ENCODE results near the gene MAEA. TPM values are rescaled to one million over a fixed set of nuclear protein-coding genes. Genes with fewer than 3 reads are reported as not detected.

MAEA gene
- total and polyA plus RNA-seq, 4 experiments from 2014 or later = 54.1 to 106 (median 85.8) TPM

GRCh38 chr4:1255699-1256098, 34.0 kb upstream of the MAEA start:
- no peaks in the 10 kb centered on the region for H3K27me3 Mint-ChIP-seq
- DNase-seq = no peak
- POLR2A ChIA-PET (ENCODE audit: partially characterized antibody) = no interaction called here
- H3K36me3 Mint-ChIP-seq = peaks cover 0 to 4% of the 10 kb centered on the region in 2 donors
- H3K9me3 ChIP-seq (ENCODE audit: control insufficient read depth in 1 of 2, low read length in 2 of 2) = no peaks in the 10 kb centered on the region
- CTCF ChIA-PET (ENCODE audit: partially characterized antibody) = interaction anchor here (1.2 kb wide), 1 partner anchor 89 kb away, joined by 3 read pairs; no protein-coding TSS in a partner anchor
- H3K4me3 ChIP-seq (ENCODE audit: low read length in 2 of 2) = no peak overlapping the region
- peak overlapping the region in 3 of 8 donors; percentile 18 to 54 (median 48) for H3K4me3 Mint-ChIP-seq
- intact Hi-C loops (cut with micrococcal nuclease) = no loop called here
- H3K27me3 ChIP-seq (ENCODE audit: insufficient read depth, low read length) = no peaks in the 10 kb centered on the region
- H3K9me3 Mint-ChIP-seq = peaks cover 0 to 8% (median 1%) of the 10 kb centered on the region in 8 donors
- H3K4me1 Mint-ChIP-seq = peaks cover 48 to 86% (median 61%) of the 10 kb centered on the region in 4 donors
- H3K4me1 ChIP-seq (ENCODE audit: insufficient read depth, low read length) = peaks cover 47% of the 10 kb centered on the region
- peak overlapping the region; percentile 74 to 99 (median 90) for H3K27ac Mint-ChIP-seq
- peak overlapping the region; percentile 7 for H3K27ac ChIP-seq (ENCODE audit: low read depth, low read length)
- no peaks in the 10 kb centered on the region for H3K36me3 ChIP-seq (ENCODE audit: insufficient read depth, low read length)

GRCh38 chr4:1258457-1258856, 31.2 kb upstream of the MAEA start:
- peaks cover 29 to 69% (median 44%) of the 10 kb centered on the region in 4 donors for H3K4me1 Mint-ChIP-seq
- peaks cover 23% of the 10 kb centered on the region for H3K4me1 ChIP-seq (ENCODE audit: insufficient read depth, low read length)
- no peak overlapping the region for H3K4me3 ChIP-seq (ENCODE audit: low read length in 2 of 2)
- ChIA-PET POLR2A (ENCODE audit: partially characterized antibody) (interaction anchor here (0.8 to 2.8 kb wide), 2 partner anchors 9 to 41 kb away, joined by 3 to 16 read pairs; partner anchors contain the start of gene CTBP1), CTCF (ENCODE audit: partially characterized antibody) (interaction anchor here (4.1 kb wide), 1 partner anchor 10 kb away, joined by 24 read pairs; no protein-coding TSS in a partner anchor)
- H3K9me3 Mint-ChIP-seq = peaks cover 0 to 8% (median 1%) of the 10 kb centered on the region in 8 donors
- no peak for DNase-seq
- H3K36me3 ChIP-seq (ENCODE audit: insufficient read depth, low read length) = no peaks in the 10 kb centered on the region
- H3K27ac ChIP-seq (ENCODE audit: low read depth, low read length) = no peak overlapping the region
- H3K9me3 ChIP-seq (ENCODE audit: control insufficient read depth in 1 of 2, low read length in 2 of 2) = no peaks in the 10 kb centered on the region
- no peak overlapping the region for H3K4me3 Mint-ChIP-seq
- intact Hi-C loops (cut with micrococcal nuclease) = no loop called here
- peak overlapping the region in 1 of 7 donors; percentile 71 for H3K27ac Mint-ChIP-seq
- no peaks in the 10 kb centered on the region for H3K27me3 ChIP-seq (ENCODE audit: insufficient read depth, low read length)
- no peaks in the 10 kb centered on the region for H3K36me3 Mint-ChIP-seq
- no peaks in the 10 kb centered on the region for H3K27me3 Mint-ChIP-seq

- Mint-ChIP-seq H3K36me3 (no peaks in the 10 kb centered on the region), H3K27me3 (no peaks in the 10 kb centered on the region), H3K9me3 (peaks cover 0 to 8% (median 1%) of the 10 kb centered on the region in 8 donors), H3K4me1 (peaks cover 15 to 54% (median 30%) of the 10 kb centered on the region in 4 donors), H3K4me3 (no peak overlapping the region), H3K27ac (peak overlapping the region in 2 of 7 donors; percentile 17 to 60)
- Histone ChIP-seq H3K4me3 (ENCODE audit: low read length in 2 of 2) (no peak overlapping the region), H3K27me3 (ENCODE audit: insufficient read depth, low read length) (no peaks in the 10 kb centered on the region), H3K27ac (ENCODE audit: low read depth, low read length) (no peak overlapping the region), H3K36me3 (ENCODE audit: insufficient read depth, low read length) (no peaks in the 10 kb centered on the region), H3K9me3 (ENCODE audit: control insufficient read depth in 1 of 2, low read length in 2 of 2) (no peaks in the 10 kb centered on the region), H3K4me1 (ENCODE audit: insufficient read depth, low read length) (peaks cover 8% of the 10 kb centered on the region)
- ChIA-PET POLR2A (ENCODE audit: partially characterized antibody) (interaction anchor here (2.8 kb wide), 1 partner anchor 11 kb away, joined by 16 read pairs; the partner anchor contains the start of gene CTBP1), CTCF (ENCODE audit: partially characterized antibody) (interaction anchor here (1.0 to 4.1 kb wide), 2 partner anchors 8 to 86 kb away, joined by 3 to 24 read pairs; no protein-coding TSS in a partner anchor)
- intact Hi-C loops (cut with micrococcal nuclease) = loop anchor here (10.0 kb wide), 1 partner anchor 1015 kb away; no protein-coding TSS in a partner anchor
- no peak for DNase-seq
Observed at GRCh38 chr4:1259966-1260365, 29.7 kb upstream of the MAEA start.

GRCh38 chr4:1260418-1261106, 29.1 kb upstream of the MAEA start:
- Histone ChIP-seq H3K4me1 (ENCODE audit: insufficient read depth, low read length) (peaks cover 2% of the 10 kb centered on the region), H3K27me3 (ENCODE audit: insufficient read depth, low read length) (no peaks in the 10 kb centered on the region), H3K4me3 (ENCODE audit: low read length in 2 of 2) (no peak overlapping the region), H3K27ac (ENCODE audit: low read depth, low read length) (no peak overlapping the region), H3K36me3 (ENCODE audit: insufficient read depth, low read length) (no peaks in the 10 kb centered on the region), H3K9me3 (ENCODE audit: control insufficient read depth in 1 of 2, low read length in 2 of 2) (no peaks in the 10 kb centered on the region)
- H3K9me3 Mint-ChIP-seq = peaks cover 0 to 8% (median 1%) of the 10 kb centered on the region in 8 donors
- intact Hi-C loops (cut with micrococcal nuclease) = loop anchor here (10.0 kb wide), 1 partner anchor 1016 kb away; no protein-coding TSS in a partner anchor
- no peaks in the 10 kb centered on the region for H3K27me3 Mint-ChIP-seq
- ChIA-PET CTCF (ENCODE audit: partially characterized antibody) (no interaction called here), POLR2A (ENCODE audit: partially characterized antibody) (no interaction called here)
- H3K4me1 Mint-ChIP-seq = peaks cover 14 to 48% (median 27%) of the 10 kb centered on the region in 4 donors
- no peaks in the 10 kb centered on the region for H3K36me3 Mint-ChIP-seq
- peak overlapping the region in 1 of 8 donors; percentile 32 for H3K4me3 Mint-ChIP-seq
- DNase-seq = no peak
- peak overlapping the region in 3 of 7 donors; percentile 4 to 37 (median 37) for H3K27ac Mint-ChIP-seq

GRCh38 chr4:1261107-1261928, 28.4 kb upstream of the MAEA start:
- Mint-ChIP-seq H3K4me1 (peaks cover 9 to 43% (median 21%) of the 10 kb centered on the region in 4 donors), H3K27ac (peak overlapping the region in 1 of 7 donors; percentile 43), H3K27me3 (no peaks in the 10 kb centered on the region), H3K9me3 (peaks cover 0 to 8% (median 1%) of the 10 kb centered on the region in 8 donors), H3K4me3 (no peak overlapping the region), H3K36me3 (no peaks in the 10 kb centered on the region)
- H3K27ac ChIP-seq (ENCODE audit: low read depth, low read length) = no peak overlapping the region
- no peaks in the 10 kb centered on the region for H3K36me3 ChIP-seq (ENCODE audit: insufficient read depth, low read length)
- intact Hi-C loops (cut with micrococcal nuclease) = loop anchor here (10.0 kb wide), 1 partner anchor 1017 kb away; no protein-coding TSS in a partner anchor
- no peaks in the 10 kb centered on the region for H3K27me3 ChIP-seq (ENCODE audit: insufficient read depth, low read length)
- ChIA-PET CTCF (ENCODE audit: partially characterized antibody) (no interaction called here), POLR2A (ENCODE audit: partially characterized antibody) (interaction anchor here (1.0 kb wide), 1 partner anchor 13 kb away, joined by 3 read pairs; no protein-coding TSS in a partner anchor)
- H3K4me3 ChIP-seq (ENCODE audit: low read length in 2 of 2) = no peak overlapping the region
- H3K9me3 ChIP-seq (ENCODE audit: control insufficient read depth in 1 of 2, low read length in 2 of 2) = no peaks in the 10 kb centered on the region
- no peaks in the 10 kb centered on the region for H3K4me1 ChIP-seq (ENCODE audit: insufficient read depth, low read length)
- DNase-seq = no peak

- CTCF ChIA-PET (ENCODE audit: partially characterized antibody) = interaction anchor here (0.8 to 6.1 kb wide), 6 partner anchors 11 to 135 kb away, joined by 3 to 109 read pairs (median 14); partner anchors contain the start of gene SPON2
- Histone ChIP-seq H3K27me3 (ENCODE audit: insufficient read depth, low read length) (no peaks in the 10 kb centered on the region), H3K4me1 (ENCODE audit: insufficient read depth, low read length) (peaks cover 12% of the 10 kb centered on the region), H3K27ac (ENCODE audit: low read depth, low read length) (no peak overlapping the region), H3K9me3 (ENCODE audit: control insufficient read depth in 1 of 2, low read length in 2 of 2) (no peaks in the 10 kb centered on the region), H3K4me3 (ENCODE audit: low read length in 2 of 2) (no peak overlapping the region), H3K36me3 (ENCODE audit: insufficient read depth, low read length) (no peaks in the 10 kb centered on the region)
- intact Hi-C loops (cut with micrococcal nuclease) = loop anchor here (5.0 to 10.0 kb wide), 2 partner anchors 82 to 1020 kb away; partner anchors contain the start of gene UVSSA
- H3K9me3 Mint-ChIP-seq = peaks cover 0 to 5% (median 0%) of the 10 kb centered on the region in 8 donors
- H3K4me3 Mint-ChIP-seq = no peak overlapping the region
- no peaks in the 10 kb centered on the region for H3K27me3 Mint-ChIP-seq
- DNase-seq = no peak
- H3K27ac Mint-ChIP-seq = peak overlapping the region in 2 of 7 donors; percentile 42 to 65
- POLR2A ChIA-PET (ENCODE audit: partially characterized antibody) = interaction anchor here (6.2 kb wide), 1 partner anchor 16 kb away, joined by 61 read pairs; the partner anchor contains the start of gene CTBP1
- peaks cover 16 to 37% (median 22%) of the 10 kb centered on the region in 4 donors for H3K4me1 Mint-ChIP-seq
- no peaks in the 10 kb centered on the region for H3K36me3 Mint-ChIP-seq
Observed at GRCh38 chr4:1264942-1265341, 24.7 kb upstream of the MAEA start.
